CD4-positive, alpha-beta memory T cell (primary cell): Measurements from ENCODE around the gene TBRG1. TPM values are rescaled to one million over a fixed set of nuclear protein-coding genes. Genes with fewer than 3 reads are reported as not detected.
A peak's percentile ranks its signal among the peaks of the same experiment; 100 is the strongest.

Experiments used
- CTCF ChIA-PET: fragments of 350-600 bp; sonication (Branson Sonifier 250); formaldehyde crosslinking; loops from one replicate; lab custom pipeline; 2021; ENCODE audit warnings: inconsistent platforms; ENCODE audit not compliant: partially characterized antibody; lab: Charles Lee
- POLR2A ChIA-PET: fragments of 350-600 bp; sonication (Branson Sonifier 250); formaldehyde crosslinking; loops from one replicate; lab custom pipeline; 2021; ENCODE audit not compliant: partially characterized antibody; lab: Charles Lee
- DNase-seq, 5 donors: peaks; one replicate each; pipeline versions ENCODE4 v3.0.0 to v3.0.0-alpha.2; 2020 to 2022; ENCODE audit warnings: mixed read lengths in 1 of 5
- H3K27ac ChIP-seq: one replicate; pipeline ENCODE4 v1.7.0; 2013; ENCODE audit warnings: low read depth, low read length
- H3K27me3 ChIP-seq: 2 replicates; pipeline ENCODE4 v1.7.0; 2013; ENCODE audit warnings: mild to moderate bottlenecking, low read length, moderate library complexity; ENCODE audit not compliant: insufficient read depth
- H3K36me3 ChIP-seq: 2 replicates; pipeline ENCODE4 v1.7.0; 2013; ENCODE audit warnings: mild to moderate bottlenecking, low read length, moderate library complexity; ENCODE audit not compliant: insufficient read depth
- H3K4me1 ChIP-seq: 2 replicates; pipeline ENCODE4 v1.7.0; 2013; ENCODE audit warnings: mild to moderate bottlenecking, low read length, moderate library complexity; ENCODE audit not compliant: insufficient read depth
- H3K4me3 ChIP-seq, 2 donors: one replicate each; pipeline ENCODE4 v1.7.0; 2013; ENCODE audit warnings: low read length in 2 of 2, mild to moderate bottlenecking in 1 of 2
- H3K9me3 ChIP-seq, 2 donors: one replicate each; pipeline ENCODE4 v1.7.0; 2013; ENCODE audit warnings: low read length in 2 of 2, control low read depth in 1 of 2; ENCODE audit not compliant: control insufficient read depth in 1 of 2
- H3K27ac Mint-ChIP-seq, 7 donors: one replicate each; pipeline ENCODE4 v1.8.0; 2020 to 2021; ENCODE audit warnings: mixed read lengths in 7 of 7, mild to moderate bottlenecking in 6 of 7, inconsistent platforms in 3 of 7, moderate library complexity in 3 of 7
- H3K27me3 Mint-ChIP-seq, 2 donors: one replicate each; pipeline ENCODE4 v1.8.0; 2020 to 2021; ENCODE audit warnings: mixed read lengths in 2 of 2
- H3K36me3 Mint-ChIP-seq, 2 donors: one replicate each; pipeline ENCODE4 v1.8.0; 2020 to 2021; ENCODE audit warnings: mixed read lengths in 2 of 2, inconsistent platforms in 1 of 2, mild to moderate bottlenecking in 1 of 2
- H3K4me1 Mint-ChIP-seq, 4 donors: one replicate each; pipeline ENCODE4 v1.8.0; 2020 to 2021; ENCODE audit warnings: mixed read lengths in 4 of 4, mild to moderate bottlenecking in 1 of 4
- H3K4me3 Mint-ChIP-seq, 8 donors: one replicate each; pipeline ENCODE4 v1.8.0; 2020 to 2021; ENCODE audit warnings: mixed read lengths in 8 of 8, mild to moderate bottlenecking in 7 of 8, moderate library complexity in 6 of 8, inconsistent platforms in 3 of 8
- H3K9me3 Mint-ChIP-seq, 8 donors: one replicate each; pipeline ENCODE4 v1.8.0; 2020 to 2021; ENCODE audit warnings: mixed read lengths in 8 of 8, mild to moderate bottlenecking in 5 of 8, inconsistent platforms in 3 of 8, moderate library complexity in 1 of 8
- intact Hi-C: fragments of 100-400 bp; cut with micrococcal nuclease; formaldehyde crosslinking; loops from one replicate; pipeline ENCODE4 v1.15.1; 2023
- polyA plus RNA-seq, 2 donors: library from polyadenylated mRNA; unstranded; fragments of 300-500 nt; fragmentation: Illumina TruSeq; gene quantifications; one replicate each; pipeline ENCODE4 v1.2.3, GENCODE V29; 2021
- total RNA-seq, 2 experiments: library from RNA; stranded (reverse); gene quantifications; one replicate each; pipeline ENCODE4 v1.2.3, GENCODE V29; 2021

TBRG1 gene
- total and polyA plus RNA-seq, 4 experiments from 2014 or later = 34.6 to 75.8 (median 55.8) TPM

DNA sequence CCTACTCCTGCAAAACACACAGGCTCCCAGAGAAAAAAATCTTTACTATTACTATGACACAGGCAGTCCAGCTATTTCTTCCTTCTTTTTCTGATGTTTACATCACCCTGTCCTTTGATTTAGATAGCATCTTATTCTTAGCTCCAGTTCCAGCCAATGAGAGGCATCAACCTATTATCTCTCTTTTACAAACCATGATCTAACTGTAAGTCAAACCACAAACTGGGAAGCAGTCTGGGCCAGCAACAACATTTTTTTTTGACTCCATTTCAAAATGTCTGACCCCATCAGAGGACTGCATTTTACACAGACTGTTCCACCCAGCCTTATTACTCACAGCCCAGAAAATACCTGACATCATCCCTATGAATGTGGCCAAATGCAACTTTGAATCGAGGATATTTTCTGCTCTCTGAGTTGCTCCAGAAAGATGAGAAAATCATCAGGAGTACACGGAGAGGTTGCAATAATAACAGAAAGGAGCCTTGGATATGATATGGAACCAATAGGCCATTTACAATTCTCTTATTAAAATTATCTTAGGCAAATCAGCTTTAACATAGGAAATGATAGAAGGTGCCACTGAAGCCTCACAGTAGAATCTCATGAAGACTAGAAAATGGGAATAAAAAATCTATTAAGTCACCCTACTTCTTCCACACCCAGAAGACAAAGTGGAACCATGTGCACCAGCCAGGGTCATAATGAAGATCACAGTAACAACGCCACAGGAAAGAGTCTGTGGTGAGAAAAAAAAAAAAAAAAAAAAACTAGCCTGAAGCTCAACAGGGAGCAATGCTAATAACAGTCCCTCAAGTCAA is 21.2 kb downstream of the TBRG1 start:
- intact Hi-C loops = loop anchor here (1.0 kb wide), 4 partner anchors 25 to 223 kb away; no protein-coding TSS in a partner anchor
- Mint-ChIP-seq H3K27ac (no peak overlapping the region), H3K4me1 (peaks cover 0 to 4% (median under 1%) of the 10 kb centered on the region in 4 donors), H3K9me3 (no peaks in the 10 kb centered on the region), H3K36me3 (peaks cover 2 to 6% of the 10 kb centered on the region in 2 donors), H3K27me3 (no peaks in the 10 kb centered on the region), H3K4me3 (no peak overlapping the region)
- ChIA-PET POLR2A (no interaction called here), CTCF (interaction anchor here (0.6 to 4.5 kb wide), 23 partner anchors 8 to 910 kb away, joined by 3 to 31 read pairs (median 4); partner anchors contain the start of gene TBRG1)
- no peak overlapping the region for H3K27ac ChIP-seq
- peaks cover 4% of the 10 kb centered on the region for H3K4me1 ChIP-seq
- H3K36me3 ChIP-seq = no peaks in the 10 kb centered on the region
- no peaks in the 10 kb centered on the region for H3K9me3 ChIP-seq
- no peak for DNase-seq
- H3K4me3 ChIP-seq = no peak overlapping the region
- no peaks in the 10 kb centered on the region for H3K27me3 ChIP-seq

- no peaks in the 10 kb centered on the region for H3K36me3 ChIP-seq
- no peak overlapping the region for H3K27ac ChIP-seq
- H3K27ac Mint-ChIP-seq = no peak overlapping the region
- H3K4me1 Mint-ChIP-seq = peaks cover 0 to 4% (median under 1%) of the 10 kb centered on the region in 4 donors
- H3K4me3 ChIP-seq = no peak overlapping the region
- ChIA-PET CTCF (interaction anchor here (0.6 to 4.5 kb wide), 22 partner anchors 10 to 910 kb away, joined by 3 to 31 read pairs (median 4); partner anchors contain the start of gene TBRG1), POLR2A (no interaction called here)
- H3K9me3 ChIP-seq = no peaks in the 10 kb centered on the region
- H3K4me1 ChIP-seq = peaks cover 4% of the 10 kb centered on the region
- intact Hi-C loops = loop anchor here (1.0 kb wide), 4 partner anchors 25 to 223 kb away; no protein-coding TSS in a partner anchor
- peak in 4 of 5 donors; percentile 25 to 36 (median 31) for DNase-seq
- no peak overlapping the region for H3K4me3 Mint-ChIP-seq
- H3K36me3 Mint-ChIP-seq = peaks cover 1 to 6% of the 10 kb centered on the region in 2 donors
- no peaks in the 10 kb centered on the region for H3K27me3 Mint-ChIP-seq
- no peaks in the 10 kb centered on the region for H3K27me3 ChIP-seq
- no peaks in the 10 kb centered on the region for H3K9me3 Mint-ChIP-seq
Observed at GRCh38 chr11:124644426-124645280, 22.0 kb downstream of the TBRG1 start.

DNA sequence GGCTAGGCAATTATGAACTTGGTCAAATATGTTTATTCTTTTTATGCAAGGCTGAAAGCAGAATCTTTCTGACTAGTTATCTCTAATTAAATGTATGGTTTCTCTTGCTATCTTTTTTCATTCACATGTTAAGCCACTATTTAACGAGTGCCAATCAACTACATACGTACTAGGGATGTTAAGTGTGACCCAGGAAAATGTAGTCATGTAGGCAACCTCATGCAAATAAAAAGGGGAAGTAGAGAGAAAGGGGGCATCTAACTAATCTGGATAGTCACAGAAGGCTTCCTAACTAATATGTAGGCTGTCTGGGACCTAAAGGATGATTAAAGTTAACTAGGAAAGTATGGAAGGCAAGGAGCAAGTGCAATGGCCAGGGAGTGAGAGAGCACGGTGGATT is 23.5 kb downstream of the TBRG1 start:
- intact Hi-C loops = no loop called here
- CTCF ChIA-PET = interaction anchor here (0.9 to 4.5 kb wide), 4 partner anchors 118 to 190 kb away, joined by 3 to 31 read pairs (median 6); no protein-coding TSS in a partner anchor

DNA sequence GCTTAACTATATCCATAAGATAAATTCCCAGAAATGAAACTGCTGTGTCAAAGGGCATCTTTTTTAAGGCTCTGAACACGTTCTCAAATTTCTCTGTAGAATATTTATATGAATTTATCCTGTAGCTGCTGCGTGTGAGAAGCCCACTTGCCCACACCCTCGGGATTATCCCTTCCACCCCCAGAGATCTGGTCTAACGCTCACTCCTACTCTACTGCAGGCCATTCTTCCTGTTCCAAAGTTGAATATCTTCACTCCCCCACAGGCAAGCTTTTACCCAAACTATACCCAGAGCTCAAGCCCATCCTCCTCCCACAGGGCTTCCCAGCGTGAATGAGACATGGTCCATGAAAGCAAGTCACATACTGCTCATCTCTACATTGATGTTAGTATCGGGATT is 25.9 kb downstream of the TBRG1 start:
- intact Hi-C loops = no loop called here
- no peak overlapping the region for H3K27ac ChIP-seq
- CTCF ChIA-PET = interaction anchor here (1.0 to 3.1 kb wide), 3 partner anchors 13 to 188 kb away, joined by 3 to 9 read pairs (median 7); no protein-coding TSS in a partner anchor
- no peaks in the 10 kb centered on the region for H3K27me3 ChIP-seq
- no peak for DNase-seq
- POLR2A ChIA-PET = no interaction called here
- no peaks in the 10 kb centered on the region for H3K36me3 ChIP-seq
- Mint-ChIP-seq H3K9me3 (no peaks in the 10 kb centered on the region), H3K4me1 (peaks cover 0 to 4% (median under 1%) of the 10 kb centered on the region in 4 donors), H3K27me3 (no peaks in the 10 kb centered on the region), H3K27ac (peak overlapping the region in 1 of 7 donors; percentile 31), H3K4me3 (no peak overlapping the region), H3K36me3 (peaks cover 6 to 23% of the 10 kb centered on the region in 2 donors)
- H3K4me1 ChIP-seq = peaks cover 4% of the 10 kb centered on the region
- H3K4me3 ChIP-seq = no peak overlapping the region
- no peaks in the 10 kb centered on the region for H3K9me3 ChIP-seq

More for the DNA sequence above, 23.5 kb downstream of the TBRG1 start:
- Histone ChIP-seq H3K36me3 (no peaks in the 10 kb centered on the region), H3K9me3 (no peaks in the 10 kb centered on the region), H3K4me1 (peaks cover 4% of the 10 kb centered on the region), H3K4me3 (no peak overlapping the region), H3K27me3 (no peaks in the 10 kb centered on the region), H3K27ac (no peak overlapping the region)
- Mint-ChIP-seq H3K9me3 (no peaks in the 10 kb centered on the region), H3K36me3 (peaks cover 1 to 7% of the 10 kb centered on the region in 2 donors), H3K4me1 (peaks cover 0 to 4% (median under 1%) of the 10 kb centered on the region in 4 donors), H3K4me3 (no peak overlapping the region), H3K27ac (peak overlapping the region in 1 of 7 donors; percentile 68), H3K27me3 (no peaks in the 10 kb centered on the region)
- no peak for DNase-seq
- POLR2A ChIA-PET = no interaction called here

DNA sequence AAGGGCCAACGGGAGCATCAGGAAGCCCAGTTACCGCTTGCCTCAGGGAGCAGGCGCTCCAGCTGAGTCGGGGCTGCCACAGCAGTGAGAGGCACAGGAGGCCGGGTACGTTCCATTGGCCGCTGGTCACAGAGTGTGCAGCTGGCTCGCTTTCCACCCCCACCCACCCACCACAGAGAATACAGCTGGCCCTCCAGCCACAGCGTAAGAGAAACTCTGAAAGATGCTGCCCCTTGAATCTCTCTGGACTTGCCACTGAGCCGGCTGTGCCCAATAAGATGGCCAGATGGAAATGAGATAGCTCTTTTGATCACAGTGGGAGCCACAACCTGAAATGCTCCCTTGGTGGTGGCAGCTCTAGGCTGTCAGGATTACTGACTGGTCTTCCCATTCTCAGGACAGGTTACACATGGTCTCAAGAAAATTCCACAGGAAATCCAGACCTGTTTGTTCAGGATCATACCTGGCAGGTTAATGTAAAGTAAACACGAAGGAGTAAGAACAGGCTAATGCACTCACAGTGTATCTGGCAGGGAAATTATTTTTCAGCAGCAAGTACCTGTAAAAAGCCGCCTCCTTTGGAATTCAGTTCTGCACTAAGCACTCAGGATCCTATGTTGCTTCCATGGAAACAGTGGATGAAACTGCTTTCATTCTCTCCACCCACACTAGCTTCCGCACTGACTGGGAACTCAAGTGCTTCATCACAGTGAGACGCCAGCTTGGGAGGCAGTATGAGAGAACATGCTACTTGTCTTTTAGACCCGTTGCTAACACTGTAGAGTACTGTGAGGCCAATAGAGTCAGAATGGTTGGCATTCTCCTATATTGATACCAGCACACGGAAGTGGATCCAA is 34.3 kb downstream of the TBRG1 start:
- intact Hi-C loops = no loop called here
- Histone ChIP-seq H3K9me3 (no peaks in the 10 kb centered on the region), H3K27me3 (no peaks in the 10 kb centered on the region), H3K4me3 (no peak overlapping the region), H3K4me1 (no peaks in the 10 kb centered on the region), H3K27ac (no peak overlapping the region), H3K36me3 (no peaks in the 10 kb centered on the region)
- Mint-ChIP-seq H3K27me3 (no peaks in the 10 kb centered on the region), H3K4me3 (no peak overlapping the region), H3K27ac (no peak overlapping the region), H3K36me3 (peaks cover 9 to 26% of the 10 kb centered on the region in 2 donors), H3K4me1 (no peaks in the 10 kb centered on the region), H3K9me3 (no peaks in the 10 kb centered on the region)
- CTCF ChIA-PET = no interaction called here
- no peak for DNase-seq
- POLR2A ChIA-PET = no interaction called here

DNA sequence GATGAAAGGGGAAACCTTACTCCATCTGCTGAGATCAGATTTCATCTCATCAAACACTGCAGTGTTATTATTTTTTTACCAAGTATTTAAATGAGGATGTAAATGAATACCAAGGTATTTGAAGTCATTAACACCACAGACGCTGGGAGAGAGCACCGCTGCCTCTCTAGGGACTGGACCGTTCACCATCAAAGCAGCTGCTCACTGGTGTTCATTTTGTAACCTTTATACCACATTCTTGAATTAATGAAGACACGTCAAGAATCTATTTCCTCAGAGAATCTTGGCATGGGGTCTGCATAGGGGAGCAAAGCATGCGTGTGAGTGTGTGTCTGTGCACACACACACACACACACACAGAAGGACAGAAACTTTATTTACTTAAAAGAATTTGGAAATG is 35.2 kb downstream of the TBRG1 start:
- Histone ChIP-seq H3K4me3 (no peak overlapping the region), H3K27me3 (no peaks in the 10 kb centered on the region), H3K36me3 (no peaks in the 10 kb centered on the region), H3K9me3 (no peaks in the 10 kb centered on the region), H3K4me1 (no peaks in the 10 kb centered on the region), H3K27ac (no peak overlapping the region)
- Mint-ChIP-seq H3K9me3 (no peaks in the 10 kb centered on the region), H3K27ac (no peak overlapping the region), H3K36me3 (peaks cover 7 to 21% of the 10 kb centered on the region in 2 donors), H3K27me3 (no peaks in the 10 kb centered on the region), H3K4me3 (no peak overlapping the region), H3K4me1 (no peaks in the 10 kb centered on the region)
- ChIA-PET POLR2A (no interaction called here), CTCF (no interaction called here)
- intact Hi-C loops = no loop called here
- DNase-seq = no peak
